Measurements from ENCODE around the gene UBE2N. TPM values are rescaled to one million over a fixed set of nuclear protein-coding genes. Genes with fewer than 3 reads are reported as not detected.
"Not testable (repeated sequence)": the region's sequence is repeated elsewhere in the genome, so short reads cannot be mapped to it uniquely, and the experiment has no call there.

Gene UBE2N
- total RNA-seq, 1 experiment from 2014 or later: 82.1 TPM

- Histone ChIP-seq H3K4me3 (peak overlapping the region; percentile 73), H3F3A (ENCODE audit: insufficient read depth, low read depth) (peaks cover 13% of the 10 kb centered on the region; the same call in 1 of the 2 replicates), H3K4me1 (replicated peaks; ENCODE audit: insufficient read depth) (peaks cover 31% of the 10 kb centered on the region), H3K79me2 (ENCODE audit: low read depth) (peaks cover 65% of the 10 kb centered on the region), H3K9me2 (ENCODE audit: insufficient read depth) (no peaks in the 10 kb centered on the region), H3K27me3 (ENCODE audit: insufficient read depth, low read depth) (no peaks in the 10 kb centered on the region), H3K36me3 (ENCODE audit: low read depth) (no peaks in the 10 kb centered on the region), H3K27ac (peak overlapping the region; percentile 83), H4K20me1 (ENCODE audit: insufficient read depth) (peaks cover 55% of the 10 kb centered on the region), H2AFZ (0 out of 2 replicates have a peak overlapping the region, but pooled peaks have one; percentile 98), H3K4me2 (peak overlapping the region; percentile 90), H3K9me3 (ENCODE audit: insufficient read depth, low read depth) (no peaks in the 10 kb centered on the region)
- intact Hi-C loops (cut with micrococcal nuclease; ENCODE audit: unreplicated experiment): no loop called here
- TF ChIP-seq, protein P1, sequence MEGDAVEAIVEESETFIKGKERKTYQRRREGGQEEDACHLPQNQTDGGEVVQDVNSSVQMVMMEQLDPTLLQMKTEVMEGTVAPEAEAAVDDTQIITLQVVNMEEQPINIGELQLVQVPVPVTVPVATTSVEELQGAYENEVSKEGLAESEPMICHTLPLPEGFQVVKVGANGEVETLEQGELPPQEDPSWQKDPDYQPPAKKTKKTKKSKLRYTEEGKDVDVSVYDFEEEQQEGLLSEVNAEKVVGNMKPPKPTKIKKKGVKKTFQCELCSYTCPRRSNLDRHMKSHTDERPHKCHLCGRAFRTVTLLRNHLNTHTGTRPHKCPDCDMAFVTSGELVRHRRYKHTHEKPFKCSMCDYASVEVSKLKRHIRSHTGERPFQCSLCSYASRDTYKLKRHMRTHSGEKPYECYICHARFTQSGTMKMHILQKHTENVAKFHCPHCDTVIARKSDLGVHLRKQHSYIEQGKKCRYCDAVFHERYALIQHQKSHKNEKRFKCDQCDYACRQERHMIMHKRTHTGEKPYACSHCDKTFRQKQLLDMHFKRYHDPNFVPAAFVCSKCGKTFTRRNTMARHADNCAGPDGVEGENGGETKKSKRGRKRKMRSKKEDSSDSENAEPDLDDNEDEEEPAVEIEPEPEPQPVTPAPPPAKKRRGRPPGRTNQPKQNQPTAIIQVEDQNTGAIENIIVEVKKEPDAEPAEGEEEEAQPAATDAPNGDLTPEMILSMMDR (conservative IDR thresholded peaks at IDR 0.05): no peak
- TF ChIP-seq EZH2 (IDR thresholded peaks at IDR 0.05; ENCODE audit: low read depth): no peak
- ChIA-PET POLR2A (ENCODE audit: unreplicated experiment) (interaction anchor here (0.6 kb wide), 1 partner anchor 609 kb away, joined by 3 read pairs; no protein-coding TSS in a partner anchor), CTCF (interaction anchor here (0.6 kb wide), 1 partner anchor 284 kb away, joined by 4 read pairs; no protein-coding TSS in a partner anchor)
- TSS peak; percentile 48 for BruUV-seq (replicated peaks)
- peak in 1 of 2 experiments; percentile 49 for DNase-seq
Measured at GRCh38 chr12:93440043-93440835, 1.5 kb downstream of the UBE2N start.

- TF ChIP-seq EZH2 (IDR thresholded peaks at IDR 0.05; ENCODE audit: low read depth): no peak
- TF ChIP-seq, protein P1 (conservative IDR thresholded peaks at IDR 0.05): no peak
- Histone ChIP-seq H3K36me3 (ENCODE audit: low read depth) (no peaks in the 10 kb centered on the region), H3K27me3 (ENCODE audit: insufficient read depth, low read depth) (no peaks in the 10 kb centered on the region), H3K4me2 (no peak overlapping the region; the same call in 1 of the 2 replicates), H3K9me3 (ENCODE audit: insufficient read depth, low read depth) (no peaks in the 10 kb centered on the region), H2AFZ (no peak overlapping the region), H4K20me1 (ENCODE audit: insufficient read depth) (peaks cover 72% of the 10 kb centered on the region), H3F3A (ENCODE audit: insufficient read depth, low read depth) (peaks cover 13% of the 10 kb centered on the region; the same call in 1 of the 2 replicates), H3K79me2 (ENCODE audit: low read depth) (peaks cover 83% of the 10 kb centered on the region), H3K4me3 (no peak overlapping the region), H3K4me1 (replicated peaks; ENCODE audit: insufficient read depth) (peaks cover 30% of the 10 kb centered on the region), H3K9me2 (ENCODE audit: insufficient read depth) (no peaks in the 10 kb centered on the region), H3K27ac (no peak overlapping the region)
- no peak for DNase-seq
- intact Hi-C loops (cut with micrococcal nuclease; ENCODE audit: unreplicated experiment): no loop called here
- ChIA-PET POLR2A (ENCODE audit: unreplicated experiment) (interaction anchor here (0.6 kb wide), 1 partner anchor 13 kb away, joined by 4 read pairs; no protein-coding TSS in a partner anchor), CTCF (no interaction called here)
- TSS peak; percentile 0 for BruUV-seq (replicated peaks)
Measured at GRCh38 chr12:93438266-93439050, 3.3 kb downstream of the UBE2N start.

DNA sequence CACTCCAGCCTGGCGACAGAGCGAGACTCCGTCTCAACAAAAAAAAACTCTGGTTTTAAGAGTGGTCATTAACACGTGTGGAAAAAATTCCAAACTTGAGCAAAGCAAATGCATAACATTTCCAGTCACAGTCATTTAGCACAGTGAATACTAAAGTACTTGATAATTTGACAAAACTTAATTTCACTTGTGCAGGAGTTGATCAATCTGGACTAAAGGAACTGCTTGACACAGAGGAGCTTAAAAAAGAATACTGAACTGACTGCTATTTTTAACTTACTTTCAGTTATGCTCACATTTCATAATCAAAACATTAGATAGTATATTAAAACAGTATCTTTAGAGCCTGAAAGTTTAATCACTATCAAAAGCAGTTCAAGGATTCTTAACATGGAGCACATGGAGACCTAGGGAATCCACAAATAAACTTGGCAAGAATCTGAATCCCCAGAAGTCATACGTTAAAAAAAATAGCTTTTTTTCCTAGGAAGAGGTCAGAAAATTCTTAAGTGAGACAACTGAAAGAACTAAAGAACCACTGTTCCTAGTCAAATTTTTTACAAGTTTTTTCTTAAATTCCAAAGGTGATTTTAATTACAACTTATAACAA, 7.4 kb downstream of the UBE2N start:
- Histone ChIP-seq H3K79me2 (ENCODE audit: low read depth) (peaks cover 97% of the 10 kb centered on the region), H3K4me2 (no peak overlapping the region), H3K27ac (no peak overlapping the region), H3K9me3 (ENCODE audit: insufficient read depth, low read depth) (no peaks in the 10 kb centered on the region), H3F3A (ENCODE audit: insufficient read depth, low read depth) (no peaks in the 10 kb centered on the region), H3K36me3 (ENCODE audit: low read depth) (no peaks in the 10 kb centered on the region), H4K20me1 (ENCODE audit: insufficient read depth) (peaks cover 90% of the 10 kb centered on the region), H3K4me3 (no peak overlapping the region), H3K9me2 (ENCODE audit: insufficient read depth) (no peaks in the 10 kb centered on the region), H2AFZ (no peak overlapping the region), H3K27me3 (ENCODE audit: insufficient read depth, low read depth) (no peaks in the 10 kb centered on the region), H3K4me1 (replicated peaks; ENCODE audit: insufficient read depth) (peaks cover 9% of the 10 kb centered on the region)
- no TSS peak for BruUV-seq (replicated peaks)
- CTCF ChIA-PET: no interaction called here
- POLR2A ChIA-PET (ENCODE audit: unreplicated experiment): no interaction called here
- TF ChIP-seq, protein P1 (conservative IDR thresholded peaks at IDR 0.05): no peak
- intact Hi-C loops (cut with micrococcal nuclease; ENCODE audit: unreplicated experiment): no loop called here
- no peak for DNase-seq

DNA sequence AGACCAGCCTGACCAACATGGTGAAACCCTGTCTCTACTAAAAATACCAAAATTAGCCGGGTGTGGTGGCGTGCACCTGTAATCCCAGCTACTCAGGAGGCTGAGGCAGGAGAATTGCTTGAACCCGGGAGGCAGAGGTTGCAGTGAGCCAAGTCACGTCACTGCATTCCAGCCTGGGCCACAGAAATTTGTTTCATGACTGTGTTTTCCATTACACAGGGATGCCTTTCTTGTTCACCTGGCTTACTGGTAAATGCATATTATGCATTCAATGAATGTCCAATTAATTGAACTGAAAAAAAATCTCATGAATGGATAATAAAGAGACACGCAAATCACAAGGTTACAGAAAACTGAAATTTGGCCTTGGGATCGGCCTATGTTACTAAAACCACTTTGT, 9.7 kb downstream of the UBE2N start:
- intact Hi-C loops (cut with micrococcal nuclease; ENCODE audit: unreplicated experiment); H3K4me3 ChIP-seq; CTCF ChIA-PET; H3F3A ChIP-seq (ENCODE audit: insufficient read depth, low read depth); H3K4me2 ChIP-seq; H3K27me3 ChIP-seq (ENCODE audit: insufficient read depth, low read depth); H3K4me1 ChIP-seq (replicated peaks; ENCODE audit: insufficient read depth); H2AFZ ChIP-seq; H3K9me3 ChIP-seq (ENCODE audit: insufficient read depth, low read depth); H3K9me2 ChIP-seq (ENCODE audit: insufficient read depth); POLR2A ChIA-PET (ENCODE audit: unreplicated experiment); H3K27ac ChIP-seq; H3K36me3 ChIP-seq (ENCODE audit: low read depth); BruUV-seq (replicated peaks); DNase-seq: not testable (repeated sequence)
- Histone ChIP-seq H4K20me1 (ENCODE audit: insufficient read depth) (peaks cover 90% of the 10 kb centered on the region), H3K79me2 (ENCODE audit: low read depth) (peaks cover 97% of the 10 kb centered on the region)

All from PC-9 (cell line).